Activated naive CD8-positive, alpha-beta T cell (primary cell): ENCODE data around the gene OVCH2.
"Not testable (repeated sequence)": the region's sequence is repeated elsewhere in the genome, so short reads cannot be mapped to it uniquely, and the experiment has no call there.

ENCODE experiments used
- H3K27ac Mint-ChIP-seq: one replicate; pipeline ENCODE4 v1.8.0; 2021; ENCODE audit warnings: mixed read lengths
- H3K27me3 Mint-ChIP-seq: one replicate; pipeline ENCODE4 v1.8.0; 2021; ENCODE audit warnings: mixed read lengths
- H3K36me3 Mint-ChIP-seq: one replicate; pipeline ENCODE4 v1.8.0; 2021; ENCODE audit warnings: mixed read lengths
- H3K4me1 Mint-ChIP-seq: one replicate; pipeline ENCODE4 v1.8.0; 2021; ENCODE audit warnings: low read depth, mixed read lengths
- H3K4me3 Mint-ChIP-seq: one replicate; pipeline ENCODE4 v1.8.0; 2021; ENCODE audit warnings: mild to moderate bottlenecking, mixed read lengths
- H3K9me3 Mint-ChIP-seq: one replicate; pipeline ENCODE4 v1.8.0; 2021; ENCODE audit warnings: low read depth, mixed read lengths

OVCH2 gene

GRCh38 chr11:7706377-7706776, at the start of gene OVCH2:
Gene OVCH2, minus strand, starts transcription at chr11:7706477. Its CDS starts 83 bp downstream, at chr11:7706394.
- Mint-ChIP-seq H3K36me3 (no peaks in the 10 kb centered on the region), H3K4me3 (no peak within 1 kb of the TSS), H3K9me3 (no peaks in the 10 kb centered on the region), H3K27ac (no peak within 1 kb of the TSS), H3K4me1 (no peaks in the 10 kb centered on the region), H3K27me3 (peaks cover 17% of the 10 kb centered on the region)

GRCh38 chr11:7749456-7749855, 43.2 kb upstream of the OVCH2 start:
- H3K27ac Mint-ChIP-seq, result no peak overlapping the region
- no peak overlapping the region for H3K4me3 Mint-ChIP-seq
- peaks cover 4% of the 10 kb centered on the region for H3K27me3 Mint-ChIP-seq
- peaks cover 4% of the 10 kb centered on the region for H3K4me1 Mint-ChIP-seq
- H3K36me3 Mint-ChIP-seq, result no peaks in the 10 kb centered on the region
- no peaks in the 10 kb centered on the region for H3K9me3 Mint-ChIP-seq

GRCh38 chr11:7734767-7735166, 28.5 kb upstream of the OVCH2 start:
- H3K9me3 Mint-ChIP-seq, H3K27me3 Mint-ChIP-seq, H3K4me1 Mint-ChIP-seq, H3K27ac Mint-ChIP-seq, H3K4me3 Mint-ChIP-seq, H3K36me3 Mint-ChIP-seq: not testable (repeated sequence)

GRCh38 chr11:7714786-7715185, 8.5 kb upstream of the OVCH2 start:
- Mint-ChIP-seq H3K4me1 (no peaks in the 10 kb centered on the region), H3K9me3 (no peaks in the 10 kb centered on the region), H3K27ac (no peak overlapping the region), H3K27me3 (peaks cover 22% of the 10 kb centered on the region), H3K36me3 (no peaks in the 10 kb centered on the region), H3K4me3 (no peak overlapping the region)

GRCh38 chr11:7703740-7704139, 2.5 kb downstream of the OVCH2 start:
- Mint-ChIP-seq H3K9me3 (no peaks in the 10 kb centered on the region), H3K4me1 (no peaks in the 10 kb centered on the region), H3K27me3 (peaks cover 10% of the 10 kb centered on the region), H3K27ac (no peak overlapping the region), H3K36me3 (no peaks in the 10 kb centered on the region), H3K4me3 (no peak overlapping the region)

- Mint-ChIP-seq H3K27ac (no peak overlapping the region), H3K4me3 (no peak overlapping the region), H3K4me1 (no peaks in the 10 kb centered on the region), H3K9me3 (no peaks in the 10 kb centered on the region), H3K36me3 (no peaks in the 10 kb centered on the region), H3K27me3 (peaks cover 16% of the 10 kb centered on the region)
Observed at GRCh38 chr11:7696424-7696823, 9.9 kb downstream of the OVCH2 start.

GRCh38 chr11:7694235-7694634, 12.0 kb downstream of the OVCH2 start:
- Mint-ChIP-seq H3K27ac (no peak overlapping the region), H3K4me3 (no peak overlapping the region), H3K27me3 (peaks cover 18% of the 10 kb centered on the region), H3K9me3 (no peaks in the 10 kb centered on the region), H3K36me3 (no peaks in the 10 kb centered on the region), H3K4me1 (no peaks in the 10 kb centered on the region)

- Mint-ChIP-seq H3K4me1 (no peaks in the 10 kb centered on the region), H3K4me3 (no peak overlapping the region), H3K9me3 (no peaks in the 10 kb centered on the region), H3K27me3 (peaks cover 21% of the 10 kb centered on the region), H3K36me3 (no peaks in the 10 kb centered on the region), H3K27ac (no peak overlapping the region)
Observed at GRCh38 chr11:7692426-7692825, 13.9 kb downstream of the OVCH2 start.

- H3K9me3 Mint-ChIP-seq, result no peaks in the 10 kb centered on the region
- H3K27ac Mint-ChIP-seq, result no peak overlapping the region
- no peaks in the 10 kb centered on the region for H3K4me1 Mint-ChIP-seq
- H3K4me3 Mint-ChIP-seq, result no peak overlapping the region
- no peaks in the 10 kb centered on the region for H3K36me3 Mint-ChIP-seq
- peaks cover 21% of the 10 kb centered on the region for H3K27me3 Mint-ChIP-seq
Observed at GRCh38 chr11:7691759-7692350, 14.4 kb downstream of the OVCH2 start.

GRCh38 chr11:7690648-7691047, 15.6 kb downstream of the OVCH2 start:
- Mint-ChIP-seq H3K4me3 (no peak overlapping the region), H3K9me3 (no peaks in the 10 kb centered on the region), H3K27ac (no peak overlapping the region), H3K4me1 (no peaks in the 10 kb centered on the region), H3K27me3 (peaks cover 21% of the 10 kb centered on the region), H3K36me3 (no peaks in the 10 kb centered on the region)

- H3K4me3 Mint-ChIP-seq, result no peak overlapping the region
- no peaks in the 10 kb centered on the region for H3K4me1 Mint-ChIP-seq
- peaks cover 20% of the 10 kb centered on the region for H3K27me3 Mint-ChIP-seq
- H3K9me3 Mint-ChIP-seq, result no peaks in the 10 kb centered on the region
- H3K27ac Mint-ChIP-seq, result no peak overlapping the region
- no peaks in the 10 kb centered on the region for H3K36me3 Mint-ChIP-seq
Observed at GRCh38 chr11:7689239-7689638, 17.0 kb downstream of the OVCH2 start.

GRCh38 chr11:7688238-7688826, 17.9 kb downstream of the OVCH2 start:
- Mint-ChIP-seq H3K27me3 (peaks cover 11% of the 10 kb centered on the region), H3K4me3 (no peak overlapping the region), H3K36me3 (no peaks in the 10 kb centered on the region), H3K27ac (no peak overlapping the region), H3K4me1 (no peaks in the 10 kb centered on the region), H3K9me3 (no peaks in the 10 kb centered on the region)

GRCh38 chr11:7687386-7687785, 18.9 kb downstream of the OVCH2 start:
- no peak overlapping the region for H3K27ac Mint-ChIP-seq
- H3K4me3 Mint-ChIP-seq, result no peak overlapping the region
- H3K4me1 Mint-ChIP-seq, result no peaks in the 10 kb centered on the region
- no peaks in the 10 kb centered on the region for H3K9me3 Mint-ChIP-seq
- H3K27me3 Mint-ChIP-seq, result peaks cover 9% of the 10 kb centered on the region
- no peaks in the 10 kb centered on the region for H3K36me3 Mint-ChIP-seq

- no peak overlapping the region for H3K27ac Mint-ChIP-seq
- no peaks in the 10 kb centered on the region for H3K9me3 Mint-ChIP-seq
- H3K4me3 Mint-ChIP-seq, result no peak overlapping the region
- no peaks in the 10 kb centered on the region for H3K36me3 Mint-ChIP-seq
- H3K27me3 Mint-ChIP-seq, result peaks cover 8% of the 10 kb centered on the region
- no peaks in the 10 kb centered on the region for H3K4me1 Mint-ChIP-seq
Observed at GRCh38 chr11:7686761-7687160, 19.5 kb downstream of the OVCH2 start.

GRCh38 chr11:7683571-7683970, 22.7 kb downstream of the OVCH2 start:
- Mint-ChIP-seq H3K36me3 (no peaks in the 10 kb centered on the region), H3K27me3 (peaks cover 4% of the 10 kb centered on the region), H3K4me3 (no peak overlapping the region), H3K4me1 (no peaks in the 10 kb centered on the region), H3K27ac (no peak overlapping the region), H3K9me3 (no peaks in the 10 kb centered on the region)

- Mint-ChIP-seq H3K36me3 (no peaks in the 10 kb centered on the region), H3K27me3 (peaks cover 36% of the 10 kb centered on the region), H3K27ac (no peak overlapping the region), H3K4me3 (no peak overlapping the region), H3K4me1 (peaks cover 8% of the 10 kb centered on the region), H3K9me3 (no peaks in the 10 kb centered on the region)
Observed at GRCh38 chr11:7677796-7678201, 28.5 kb downstream of the OVCH2 start.
